Renal cortical epithelial cell (primary cell): ENCODE data around the gene CCDC88B. TPM values are rescaled to one million over a fixed set of nuclear protein-coding genes. Genes with fewer than 3 reads are reported as not detected.
"Not testable (repeated sequence)": the region's sequence is repeated elsewhere in the genome, so short reads cannot be mapped to it uniquely, and the experiment has no call there.

ENCODE experiments used
- DNase-seq: peaks from one replicate; pipeline ENCODE4 v3.0.0-alpha.2; 2011; ENCODE audit warnings: low read depth
- total RNA-seq: library from RNA; depleted of rRNA; stranded (reverse); fragments of >200 nt; gene quantifications from 2 replicates; pipeline ENCODE4 v1.2.3, GENCODE V29; 2014

CCDC88B gene
- total RNA-seq, 1 donor from 2014 or later: 0.55 TPM

GRCh38 chr11:64304316-64305072, 35.5 kb upstream of the CCDC88B start:
- peak; percentile 82 for DNase-seq

GRCh38 chr11:64305075-64305690, 34.8 kb upstream of the CCDC88B start, which contains the start of gene ESRRA:
Gene ESRRA (plus strand): TSS chr11:64305524. CDS start chr11:64307180, 1,656 bp downstream.
- peak; percentile 93 for DNase-seq

DNA sequence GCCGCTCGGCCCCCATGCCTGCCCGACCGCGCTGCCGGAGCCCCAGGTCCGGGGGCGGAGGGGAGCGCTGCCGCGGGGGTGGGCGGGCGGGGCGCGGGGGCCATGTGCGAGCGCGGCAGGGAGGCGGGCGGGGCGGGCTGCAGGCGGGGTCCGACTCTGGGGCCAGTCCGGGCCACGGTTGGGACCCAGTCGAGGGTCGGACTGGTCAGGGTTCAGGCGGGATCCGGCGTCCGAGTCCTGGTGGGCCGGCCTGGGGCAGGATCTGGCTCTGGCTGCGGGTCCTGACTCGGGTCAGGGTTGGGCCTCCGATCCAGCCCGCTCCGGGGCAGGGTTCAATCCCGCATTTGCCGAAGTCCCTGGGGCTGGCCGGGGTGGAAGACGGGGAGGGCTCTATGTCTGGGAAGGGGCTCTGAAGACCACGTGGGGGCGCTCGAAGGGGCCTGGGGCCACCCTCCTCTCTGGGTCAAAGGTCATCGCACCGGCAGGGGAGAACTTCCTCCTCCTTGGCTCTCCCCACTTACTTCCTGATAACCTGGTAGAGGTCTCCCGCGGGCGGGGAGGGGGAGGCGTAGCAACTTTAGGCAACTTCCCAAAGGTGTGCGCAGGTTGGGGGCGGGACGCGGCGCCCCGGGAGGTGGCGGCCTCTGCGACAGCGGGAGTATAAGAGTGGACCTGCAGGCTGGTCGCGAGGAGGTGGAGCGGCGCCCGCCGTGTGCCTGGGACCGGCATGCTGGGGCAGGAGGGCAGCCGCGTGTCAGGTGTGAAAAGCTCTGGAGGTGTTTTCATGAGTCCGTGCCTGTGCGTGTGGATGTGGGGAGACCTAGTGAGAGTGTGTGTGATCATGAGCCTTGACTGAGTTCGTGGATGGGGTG, 34.1 kb upstream of the CCDC88B start:
- DNase-seq: no peak

DNA sequence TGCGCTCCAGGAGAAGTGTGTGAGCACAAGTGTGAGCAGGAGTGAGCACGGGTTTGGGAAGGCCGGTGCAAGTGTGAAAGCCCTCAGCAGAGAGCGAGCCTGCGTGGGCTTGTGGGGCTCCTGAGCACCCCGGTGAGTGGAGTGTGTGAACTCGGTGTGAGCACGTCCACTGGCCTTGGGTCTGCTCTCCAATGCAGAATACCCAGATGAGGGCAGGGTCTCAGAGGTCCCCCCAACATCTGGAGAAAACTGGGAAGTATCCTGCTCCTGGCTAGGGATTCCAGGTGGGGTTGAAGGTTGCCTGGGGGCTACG, 33.5 kb upstream of the CCDC88B start:
- no peak for DNase-seq

DNA sequence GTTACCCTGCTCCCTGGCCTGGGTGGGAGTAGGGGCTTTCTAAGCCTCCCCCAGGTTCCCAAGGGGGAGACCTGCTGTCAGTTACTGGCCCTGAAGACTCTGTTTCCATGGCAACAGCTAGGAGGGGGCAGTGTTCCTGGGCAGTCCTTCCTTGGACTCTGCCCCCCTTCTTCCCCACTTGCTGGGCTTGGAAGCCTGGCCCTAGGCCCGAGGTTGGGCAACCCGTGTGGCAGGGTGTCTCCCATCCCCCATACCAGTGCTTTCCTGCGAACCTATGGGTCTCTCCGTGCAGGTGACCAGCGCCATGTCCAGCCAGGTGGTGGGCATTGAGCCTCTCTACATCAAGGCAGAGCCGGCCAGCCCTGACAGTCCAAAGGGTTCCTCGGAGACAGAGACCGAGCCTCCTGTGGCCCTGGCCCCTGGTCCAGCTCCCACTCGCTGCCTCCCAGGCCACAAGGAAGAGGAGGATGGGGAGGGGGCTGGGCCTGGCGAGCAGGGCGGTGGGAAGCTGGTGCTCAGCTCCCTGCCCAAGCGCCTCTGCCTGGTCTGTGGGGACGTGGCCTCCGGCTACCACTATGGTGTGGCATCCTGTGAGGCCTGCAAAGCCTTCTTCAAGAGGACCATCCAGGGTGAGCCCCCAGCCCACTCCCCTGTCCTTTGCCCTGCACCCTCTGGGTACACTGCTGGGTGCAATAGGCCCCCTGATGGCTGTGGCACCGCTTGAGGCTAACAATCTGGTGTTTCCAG, 33.0 kb upstream of the CCDC88B start:
- peak; percentile 58 for DNase-seq

DNA sequence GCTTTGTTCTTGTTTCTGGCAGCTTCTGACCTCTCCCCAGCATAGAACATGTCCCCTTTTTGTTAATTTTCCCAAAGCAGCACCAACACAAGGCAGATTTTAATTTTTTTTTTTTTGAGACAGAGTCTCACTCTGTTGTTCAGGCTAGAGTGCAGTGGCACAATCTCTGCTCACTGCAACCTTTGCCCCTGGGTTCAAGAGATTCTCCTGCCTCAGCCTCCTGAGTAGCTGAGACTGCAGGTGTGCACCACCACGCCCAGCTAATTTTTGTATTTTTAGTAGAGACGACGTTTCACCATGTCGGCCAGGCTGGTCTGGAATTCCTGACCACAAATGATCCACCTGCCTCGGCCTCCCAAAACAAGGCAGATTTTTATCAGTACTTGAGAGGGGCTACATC, 32.2 kb upstream of the CCDC88B start:
- not testable (repeated sequence) for DNase-seq

GRCh38 chr11:64312947-64313346, 27.1 kb upstream of the CCDC88B start:
- DNase-seq: no peak

DNA sequence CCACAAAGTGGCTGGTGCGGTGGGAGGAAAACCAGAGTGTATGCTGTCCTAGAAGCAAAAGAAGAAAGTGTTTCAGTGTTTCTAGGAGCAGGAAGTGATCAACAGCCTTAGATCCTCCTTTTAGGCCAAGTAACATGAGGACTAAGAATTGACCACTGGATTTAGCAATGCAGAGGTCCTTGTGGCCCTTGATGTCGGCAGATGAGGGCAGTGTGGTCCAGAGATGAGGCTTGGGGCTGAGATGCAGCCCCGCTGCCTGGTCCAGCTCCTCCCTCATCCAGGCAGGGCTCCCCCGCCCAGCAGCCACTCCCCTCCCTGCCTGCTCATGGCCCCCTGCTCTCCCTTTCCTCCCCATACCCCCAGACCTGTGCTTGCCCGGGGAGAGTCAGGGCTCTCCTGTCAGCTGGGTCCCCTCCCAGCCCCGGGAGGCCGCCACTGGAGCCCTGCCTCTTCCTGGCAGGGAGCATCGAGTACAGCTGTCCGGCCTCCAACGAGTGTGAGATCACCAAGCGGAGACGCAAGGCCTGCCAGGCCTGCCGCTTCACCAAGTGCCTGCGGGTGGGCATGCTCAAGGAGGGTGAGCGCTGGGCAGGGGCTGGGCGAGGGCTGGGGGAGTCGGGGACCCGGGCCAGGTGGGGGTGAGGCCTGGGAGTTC, 26.4 kb upstream of the CCDC88B start:
- DNase-seq: no peak

DNA sequence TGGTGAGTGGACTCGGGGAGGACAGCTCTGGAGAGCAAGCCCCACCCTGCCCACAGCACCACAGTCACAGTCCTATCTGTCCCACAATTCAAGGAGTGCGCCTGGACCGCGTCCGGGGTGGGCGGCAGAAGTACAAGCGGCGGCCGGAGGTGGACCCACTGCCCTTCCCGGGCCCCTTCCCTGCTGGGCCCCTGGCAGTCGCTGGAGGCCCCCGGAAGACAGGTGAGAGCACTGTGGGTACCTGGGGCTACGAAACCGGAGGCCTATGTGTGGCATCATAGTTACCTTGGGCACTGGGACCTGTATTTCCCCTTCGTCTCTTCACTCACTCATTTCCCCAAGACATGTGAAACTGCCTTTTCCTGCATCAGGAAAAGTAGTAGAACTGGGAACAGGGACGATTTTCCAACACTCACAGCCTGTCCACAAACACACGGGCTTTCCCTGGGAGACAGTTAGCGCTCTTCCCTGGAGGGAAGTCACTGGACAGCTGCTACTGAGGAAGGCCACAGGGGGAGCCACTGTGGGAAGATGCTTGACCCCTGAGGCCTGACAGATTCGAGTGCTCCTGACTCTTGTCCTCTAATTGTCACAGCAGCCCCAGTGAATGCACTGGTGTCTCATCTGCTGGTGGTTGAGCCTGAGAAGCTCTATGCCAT, 25.7 kb upstream of the CCDC88B start:
- no peak for DNase-seq

- DNase-seq: no peak
These were observed 25.0 kb upstream of the CCDC88B start for GRCh38 chr11:64314805-64315561.

GRCh38 chr11:64315667-64316526, 24.1 kb upstream of the CCDC88B start:
- not testable (repeated sequence) for DNase-seq

- DNase-seq: no peak
These were observed 23.2 kb upstream of the CCDC88B start for GRCh38 chr11:64316672-64317324.

GRCh38 chr11:64317325-64317960, 22.6 kb upstream of the CCDC88B start, which contains the start of gene TRMT112:
Gene TRMT112 (minus strand): TSS chr11:64317559. CDS start chr11:64317526, 33 bp downstream.
- DNase-seq: peak; percentile 99

DNA sequence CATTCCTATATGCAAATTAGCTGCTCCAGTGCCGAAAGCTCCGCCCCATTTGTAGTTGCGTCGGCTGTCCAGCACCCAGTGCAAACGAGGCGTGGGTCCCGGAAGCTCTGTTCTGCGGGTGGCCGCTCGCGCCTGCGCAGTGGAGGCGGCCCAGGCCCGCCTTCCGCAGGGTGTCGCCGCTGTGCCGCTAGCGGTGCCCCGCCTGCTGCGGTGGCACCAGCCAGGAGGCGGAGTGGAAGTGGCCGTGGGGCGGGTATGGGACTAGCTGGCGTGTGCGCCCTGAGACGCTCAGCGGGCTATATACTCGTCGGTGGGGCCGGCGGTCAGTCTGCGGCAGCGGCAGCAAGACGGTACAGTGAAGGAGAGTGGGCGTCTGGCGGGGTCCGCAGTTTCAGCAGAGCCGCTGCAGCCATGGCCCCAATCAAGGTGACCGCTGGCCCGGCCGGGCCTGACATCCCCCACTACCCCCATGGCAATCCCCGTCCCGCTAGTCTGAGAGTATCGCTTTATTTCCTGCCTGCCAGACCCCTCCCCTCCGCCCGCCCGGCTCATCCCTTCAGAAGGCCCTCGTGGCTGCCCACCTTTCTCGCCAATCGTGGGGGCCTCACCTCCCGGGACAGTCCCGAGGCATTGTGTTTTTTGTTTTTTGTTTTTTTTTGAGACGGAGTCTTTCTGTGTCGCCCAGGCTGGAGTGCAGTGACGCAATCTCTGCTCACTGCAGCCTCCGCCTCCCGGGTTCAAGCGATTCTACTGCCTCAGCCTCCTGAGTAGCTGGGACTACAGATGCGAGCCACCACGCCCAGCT, 21.8 kb upstream of the CCDC88B start, which contains the start of gene PRDX5:
PRDX5 (plus strand) TSS at position 161 of the 805 bp plus-strand sequence; CDS start at position 256, 95 bp downstream.
- peak; percentile 91 for DNase-seq

GRCh38 chr11:64318766-64319761, 20.9 kb upstream of the CCDC88B start:
- DNase-seq: no peak

GRCh38 chr11:64320556-64320955, 19.4 kb upstream of the CCDC88B start:
- DNase-seq: no peak
